ENCODE data around the gene PNMT.

The PNMT gene

GRCh38 chr17:39711851-39712250 lies 43.6 kb downstream of the PNMT start:
- ChIA-PET POLR2A (no interaction called here), CTCF (no interaction called here)
- DNase-seq (ENCODE audit: low read depth, low spot score): no peak
- TF ChIP-seq, protein P1, sequence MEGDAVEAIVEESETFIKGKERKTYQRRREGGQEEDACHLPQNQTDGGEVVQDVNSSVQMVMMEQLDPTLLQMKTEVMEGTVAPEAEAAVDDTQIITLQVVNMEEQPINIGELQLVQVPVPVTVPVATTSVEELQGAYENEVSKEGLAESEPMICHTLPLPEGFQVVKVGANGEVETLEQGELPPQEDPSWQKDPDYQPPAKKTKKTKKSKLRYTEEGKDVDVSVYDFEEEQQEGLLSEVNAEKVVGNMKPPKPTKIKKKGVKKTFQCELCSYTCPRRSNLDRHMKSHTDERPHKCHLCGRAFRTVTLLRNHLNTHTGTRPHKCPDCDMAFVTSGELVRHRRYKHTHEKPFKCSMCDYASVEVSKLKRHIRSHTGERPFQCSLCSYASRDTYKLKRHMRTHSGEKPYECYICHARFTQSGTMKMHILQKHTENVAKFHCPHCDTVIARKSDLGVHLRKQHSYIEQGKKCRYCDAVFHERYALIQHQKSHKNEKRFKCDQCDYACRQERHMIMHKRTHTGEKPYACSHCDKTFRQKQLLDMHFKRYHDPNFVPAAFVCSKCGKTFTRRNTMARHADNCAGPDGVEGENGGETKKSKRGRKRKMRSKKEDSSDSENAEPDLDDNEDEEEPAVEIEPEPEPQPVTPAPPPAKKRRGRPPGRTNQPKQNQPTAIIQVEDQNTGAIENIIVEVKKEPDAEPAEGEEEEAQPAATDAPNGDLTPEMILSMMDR (IDR thresholded peaks at IDR 0.05; ENCODE audit: insufficient read depth, low read length, missing control alignments): no peak
- no peak overlapping the region for H3K4me3 ChIP-seq (ENCODE audit: low read depth, low read length)

- TF ChIP-seq, protein P1 (IDR thresholded peaks at IDR 0.05; ENCODE audit: insufficient read depth, low read length, missing control alignments): no peak
- ChIA-PET POLR2A (no interaction called here), CTCF (interaction anchor here (0.8 to 4.1 kb wide), 5 partner anchors 9 to 93 kb away, joined by 3 to 28 read pairs (median 4); partner anchors contain the start of genes ERBB2 and MIEN1)
- H3K4me3 ChIP-seq (ENCODE audit: low read depth, low read length): no peak overlapping the region
- no peak for DNase-seq (ENCODE audit: low read depth, low spot score)
These were observed 46.0 kb downstream of the PNMT start for GRCh38 chr17:39714234-39714633.

GRCh38 chr17:39715375-39716072 lies 47.3 kb downstream of the PNMT start:
- ChIA-PET POLR2A (no interaction called here), CTCF (interaction anchor here (1.2 to 4.1 kb wide), 3 partner anchors 10 to 17 kb away, joined by 3 to 28 read pairs (median 5); partner anchors contain the start of gene MIEN1)
- DNase-seq (ENCODE audit: low read depth, low spot score): no peak
- TF ChIP-seq, protein P1 (IDR thresholded peaks at IDR 0.05; ENCODE audit: insufficient read depth, low read length, missing control alignments): no peak
- H3K4me3 ChIP-seq (ENCODE audit: low read depth, low read length): no peak overlapping the region

- TF ChIP-seq, protein P1 (IDR thresholded peaks at IDR 0.05; ENCODE audit: insufficient read depth, low read length, missing control alignments): no peak
- POLR2A ChIA-PET: no interaction called here
- no peak for DNase-seq (ENCODE audit: low read depth, low spot score)
- H3K4me3 ChIP-seq (ENCODE audit: low read depth, low read length): no peak overlapping the region
- CTCF ChIA-PET: interaction anchor here (0.8 to 4.1 kb wide), 3 partner anchors 9 to 14 kb away, joined by 3 to 28 read pairs (median 3); partner anchors contain the start of gene MIEN1
These were observed 48.0 kb downstream of the PNMT start for GRCh38 chr17:39716073-39716818.

- no peak overlapping the region for H3K4me3 ChIP-seq (ENCODE audit: low read depth, low read length)
- TF ChIP-seq, protein P1 (IDR thresholded peaks at IDR 0.05; ENCODE audit: insufficient read depth, low read length, missing control alignments): no peak
- ChIA-PET CTCF (interaction anchor here (0.8 to 4.1 kb wide), 3 partner anchors 10 to 14 kb away, joined by 3 to 28 read pairs (median 3); partner anchors contain the start of gene MIEN1), POLR2A (no interaction called here)
- DNase-seq (ENCODE audit: low read depth, low spot score): no peak
These were observed 48.8 kb downstream of the PNMT start for GRCh38 chr17:39716879-39717536.
